Neuron (in vitro differentiated cells): ENCODE data around the gene DNAJC25.
"Not testable (repeated sequence)": the region's sequence is repeated elsewhere in the genome, so short reads cannot be mapped to it uniquely, and the experiment has no call there.

ENCODE experiments used
- H2AFZ ChIP-seq: one replicate; pipeline ENCODE4 v1.6.1; 2013; ENCODE audit warnings: low read depth, mild to moderate bottlenecking, inconsistent platforms, low read length, moderate library complexity
- H3K27me3 ChIP-seq: one replicate; pipeline ENCODE4 v1.6.1; 2013; ENCODE audit warnings: low read length; ENCODE audit not compliant: insufficient read depth
- H3K36me3 ChIP-seq: one replicate; pipeline ENCODE4 v1.6.1; 2013; ENCODE audit warnings: low read length; ENCODE audit not compliant: insufficient read depth
- H3K4me1 ChIP-seq: one replicate; pipeline ENCODE4 v1.6.1; 2013; ENCODE audit warnings: low read length; ENCODE audit not compliant: insufficient read depth
- H3K4me3 ChIP-seq: 2 replicates; pipeline ENCODE4 v1.5.1; 2013; ENCODE audit warnings: mild to moderate bottlenecking, low read length, moderate library complexity
- H3K9me3 ChIP-seq: one replicate; pipeline ENCODE4 v1.6.1; 2013; ENCODE audit warnings: low read length

Gene DNAJC25

GRCh38 chr9:111610149-111610548 is 21.0 kb upstream of the DNAJC25 start:
- Histone ChIP-seq H3K4me3 (no peak overlapping the region), H3K9me3 (no peaks in the 10 kb centered on the region), H3K4me1 (no peaks in the 10 kb centered on the region), H3K27me3 (no peaks in the 10 kb centered on the region), H3K36me3 (no peaks in the 10 kb centered on the region), H2AFZ (no peak overlapping the region)

DNA sequence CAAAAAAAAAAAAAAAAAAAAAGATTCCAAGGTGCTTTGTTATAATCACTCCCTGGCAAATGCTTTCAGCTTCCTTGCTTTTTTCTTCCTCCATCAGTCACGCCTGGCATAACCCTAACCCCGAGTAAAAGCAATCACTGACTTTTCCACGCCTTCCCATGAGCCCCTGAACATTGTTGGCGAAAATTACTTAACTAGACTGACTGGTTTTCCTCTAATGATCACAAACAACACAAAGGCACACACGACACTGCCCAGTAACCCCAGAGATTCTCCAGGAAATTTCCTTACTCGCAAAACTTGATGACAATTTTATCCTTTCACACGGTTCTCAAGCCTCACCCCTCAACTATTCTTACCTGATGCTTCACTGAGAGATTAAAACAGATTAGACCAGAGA is 20.3 kb upstream of the DNAJC25 start:
- Histone ChIP-seq H3K4me3 (no peak overlapping the region), H2AFZ (no peak overlapping the region), H3K36me3 (no peaks in the 10 kb centered on the region), H3K9me3 (no peaks in the 10 kb centered on the region), H3K27me3 (no peaks in the 10 kb centered on the region), H3K4me1 (no peaks in the 10 kb centered on the region)

DNA sequence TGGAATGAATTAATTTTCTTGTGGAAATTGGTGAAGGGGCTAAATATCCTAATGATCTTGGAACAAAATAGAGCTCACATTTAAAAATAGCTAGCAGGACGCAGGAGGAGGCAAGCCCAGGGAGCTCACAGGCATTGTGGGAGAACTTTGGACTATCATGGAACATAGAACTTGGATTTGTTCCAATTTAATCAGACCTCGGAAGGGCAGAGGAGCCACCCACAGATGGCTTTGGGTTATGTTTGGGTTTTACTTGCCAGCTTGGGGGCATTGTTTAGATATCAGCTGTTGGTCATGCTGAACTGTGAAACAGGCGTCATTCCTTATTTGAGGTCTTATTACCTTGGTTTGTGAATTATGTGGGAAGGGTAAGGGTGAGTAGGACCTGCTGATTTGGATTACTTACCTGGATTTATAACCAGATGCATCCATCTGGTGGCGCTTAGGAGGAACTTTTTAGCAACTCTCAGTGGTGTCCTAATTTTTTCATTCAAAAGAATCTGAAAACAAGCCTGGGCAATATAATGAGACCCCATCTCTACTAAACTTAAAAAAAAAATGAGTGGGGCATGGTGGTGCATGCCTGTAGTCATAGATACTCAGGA is 17.6 kb upstream of the DNAJC25 start:
- Histone ChIP-seq H3K4me3 (no peak overlapping the region), H3K36me3 (no peaks in the 10 kb centered on the region), H2AFZ (no peak overlapping the region), H3K4me1 (no peaks in the 10 kb centered on the region), H3K9me3 (no peaks in the 10 kb centered on the region), H3K27me3 (no peaks in the 10 kb centered on the region)

- Histone ChIP-seq H3K27me3 (no peaks in the 10 kb centered on the region), H3K4me3 (no peak overlapping the region), H3K4me1 (no peaks in the 10 kb centered on the region), H2AFZ (no peak overlapping the region), H3K36me3 (no peaks in the 10 kb centered on the region), H3K9me3 (no peaks in the 10 kb centered on the region)
Observed at GRCh38 chr9:111615928-111616327, 15.2 kb upstream of the DNAJC25 start.

- H3K36me3 ChIP-seq, H3K27me3 ChIP-seq, H3K4me1 ChIP-seq, H2AFZ ChIP-seq, H3K9me3 ChIP-seq, H3K4me3 ChIP-seq: not testable (repeated sequence)
Observed at GRCh38 chr9:111617349-111617748, 13.8 kb upstream of the DNAJC25 start.

DNA sequence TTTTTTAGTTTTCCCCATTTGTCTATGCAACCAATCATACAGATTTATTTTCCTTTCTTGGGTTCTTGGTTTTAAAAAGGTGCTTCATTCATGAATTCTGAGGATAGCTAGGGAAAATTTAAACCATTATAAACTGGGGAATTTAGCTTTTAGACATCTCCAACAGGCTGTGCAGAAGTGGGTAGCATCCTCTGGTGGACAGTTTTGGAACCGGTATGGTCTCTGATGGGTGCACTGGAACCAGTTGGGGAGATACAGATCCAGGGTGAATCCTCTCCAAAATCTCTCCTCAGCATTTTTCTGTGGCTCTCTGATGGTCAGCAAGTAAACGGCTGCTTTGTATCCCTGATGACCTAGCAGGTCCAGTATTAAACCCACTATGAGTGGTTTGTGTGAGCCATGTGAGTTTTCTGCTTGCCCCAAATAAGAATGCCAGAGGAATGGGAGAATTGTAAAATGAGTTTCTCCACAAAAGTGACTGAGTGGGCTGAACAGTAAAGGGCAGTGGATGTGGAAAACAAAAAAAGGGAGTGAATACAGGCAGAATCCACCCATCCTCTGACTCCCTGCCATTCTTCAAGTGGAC is 9.1 kb upstream of the DNAJC25 start:
- H3K4me3 ChIP-seq, result no peak overlapping the region
- no peaks in the 10 kb centered on the region for H3K27me3 ChIP-seq
- no peaks in the 10 kb centered on the region for H3K4me1 ChIP-seq
- no peak overlapping the region for H2AFZ ChIP-seq
- H3K9me3 ChIP-seq, result no peaks in the 10 kb centered on the region
- H3K36me3 ChIP-seq, result no peaks in the 10 kb centered on the region

DNA sequence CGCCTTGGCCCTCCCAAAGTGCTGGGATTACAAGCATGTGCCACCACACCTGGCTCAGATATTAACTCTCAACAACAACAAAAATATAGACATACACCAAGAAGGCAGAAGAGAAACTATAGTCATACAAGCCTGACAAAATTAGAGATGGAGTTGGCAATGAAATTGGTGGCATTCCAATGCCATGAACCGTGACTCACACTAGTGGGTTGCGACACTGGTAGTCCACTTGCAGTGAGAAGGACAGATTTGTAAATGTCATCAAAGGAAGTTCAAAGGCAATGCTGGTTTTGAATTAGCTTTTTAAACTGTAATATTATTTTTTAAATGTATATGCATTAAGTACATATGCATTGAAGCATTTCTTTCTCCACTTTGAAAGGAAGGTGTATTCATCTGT is 8.5 kb upstream of the DNAJC25 start:
- no peak overlapping the region for H2AFZ ChIP-seq
- no peaks in the 10 kb centered on the region for H3K4me1 ChIP-seq

GRCh38 chr9:111627260-111627963 is 3.7 kb upstream of the DNAJC25 start:
- no peak overlapping the region for H2AFZ ChIP-seq
- no peaks in the 10 kb centered on the region for H3K36me3 ChIP-seq
- H3K4me1 ChIP-seq, result peaks cover 9% of the 10 kb centered on the region
- no peaks in the 10 kb centered on the region for H3K27me3 ChIP-seq
- H3K4me3 ChIP-seq, result no peak overlapping the region
- H3K9me3 ChIP-seq, result no peaks in the 10 kb centered on the region

More for the DNA sequence above, 8.5 kb upstream of the DNAJC25 start:
- Histone ChIP-seq H3K4me3 (no peak overlapping the region), H3K9me3 (no peaks in the 10 kb centered on the region), H3K36me3 (no peaks in the 10 kb centered on the region), H3K27me3 (no peaks in the 10 kb centered on the region)

- Histone ChIP-seq H2AFZ (no peak overlapping the region), H3K9me3 (no peaks in the 10 kb centered on the region), H3K4me1 (peaks cover 19% of the 10 kb centered on the region), H3K36me3 (no peaks in the 10 kb centered on the region), H3K27me3 (no peaks in the 10 kb centered on the region), H3K4me3 (no peak overlapping the region)
Observed at GRCh38 chr9:111628411-111628810, 2.7 kb upstream of the DNAJC25 start.

GRCh38 chr9:111630182-111630963 is 761 bp upstream of the DNAJC25 start:
- peak overlapping the region; percentile 64 for H2AFZ ChIP-seq
- H3K9me3 ChIP-seq, result no peaks in the 10 kb centered on the region
- H3K4me3 ChIP-seq, result peak overlapping the region; percentile 80
- H3K27me3 ChIP-seq, result no peaks in the 10 kb centered on the region
- peaks cover 20% of the 10 kb centered on the region for H3K4me1 ChIP-seq
- no peaks in the 10 kb centered on the region for H3K36me3 ChIP-seq

GRCh38 chr9:111630964-111631213 is 245 bp upstream of the DNAJC25 start:
- H3K36me3 ChIP-seq, result no peaks in the 10 kb centered on the region
- H3K4me3 ChIP-seq, result peak overlapping the region; percentile 80
- no peaks in the 10 kb centered on the region for H3K9me3 ChIP-seq
- H2AFZ ChIP-seq, result peak overlapping the region; percentile 64
- H3K4me1 ChIP-seq, result peaks cover 20% of the 10 kb centered on the region
- H3K27me3 ChIP-seq, result no peaks in the 10 kb centered on the region

GRCh38 chr9:111632060-111632459 is 926 bp downstream of the DNAJC25 start:
- no peak overlapping the region for H2AFZ ChIP-seq
- H3K36me3 ChIP-seq, result no peaks in the 10 kb centered on the region
- peaks cover 20% of the 10 kb centered on the region for H3K4me1 ChIP-seq
- H3K4me3 ChIP-seq, result peak overlapping the region; percentile 80
- no peaks in the 10 kb centered on the region for H3K27me3 ChIP-seq
- H3K9me3 ChIP-seq, result no peaks in the 10 kb centered on the region

GRCh38 chr9:111632695-111633388 is 1.7 kb downstream of the DNAJC25 start:
- Histone ChIP-seq H3K4me1 (peaks cover 20% of the 10 kb centered on the region), H3K27me3 (no peaks in the 10 kb centered on the region), H3K4me3 (peak overlapping the region; percentile 80), H3K36me3 (no peaks in the 10 kb centered on the region), H3K9me3 (no peaks in the 10 kb centered on the region), H2AFZ (no peak overlapping the region)
